ENCODE data around the gene MIEN1. TPM values are rescaled to one million over a fixed set of nuclear protein-coding genes. Genes with fewer than 3 reads are reported as not detected.

The MIEN1 gene
- total RNA-seq, 1 donor from 2014 or later, result 20.1 TPM

DNA sequence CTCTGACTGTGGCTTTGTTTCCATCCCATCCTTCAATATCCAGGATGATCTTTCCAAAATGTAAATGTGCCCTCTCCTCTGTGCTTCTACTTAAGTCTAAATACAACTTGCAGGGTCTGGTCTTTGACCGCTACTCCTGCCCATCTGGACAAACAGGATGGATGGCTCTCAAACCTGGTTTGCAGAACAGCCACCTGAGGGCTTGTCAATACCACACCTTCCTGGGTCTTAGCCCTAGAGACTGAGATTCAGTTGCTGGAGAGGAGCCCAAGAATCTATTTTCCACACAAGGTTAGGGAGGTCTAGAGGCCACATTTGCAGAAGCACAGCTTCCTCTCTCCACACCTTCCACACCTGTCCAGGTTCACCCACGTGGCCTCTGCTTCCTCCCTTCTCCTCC lies 5.5 kb upstream of the MIEN1 start:
- Histone ChIP-seq H3K9me3 (ENCODE audit: low read depth) (no peaks in the 10 kb centered on the region), H3F3A (ENCODE audit: low read depth) (peaks cover 31% of the 10 kb centered on the region), H3K79me2 (ENCODE audit: low read depth) (no peaks in the 10 kb centered on the region), H2AFZ (replicated peaks) (no peak overlapping the region), H3K4me3 (no peak overlapping the region), H3K9ac (no peak overlapping the region), H3K4me1 (peaks cover 16% of the 10 kb centered on the region), H3K36me3 (no peaks in the 10 kb centered on the region), H3K27me3 (peaks cover 29% of the 10 kb centered on the region), H3K4me2 (no peak overlapping the region), H4K20me1 (ENCODE audit: low read depth) (no peaks in the 10 kb centered on the region), H3K27ac (no peak overlapping the region)
- Mint-ChIP-seq H3K36me3 (no peaks in the 10 kb centered on the region), H3K27ac (no peak overlapping the region), H3K4me1 (peaks cover 13% of the 10 kb centered on the region), H3K4me3 (no peak overlapping the region), H3K27me3 (ENCODE audit: insufficient read depth, low read depth) (peaks cover 46% of the 10 kb centered on the region), H3K9me3 (no peaks in the 10 kb centered on the region)
- no peak for DNase-seq (ENCODE audit: low spot score)
- no peak for TF ChIP-seq EZH2phosphoT487 (IDR thresholded peaks at IDR 0.05)
- TF ChIP-seq, protein P1, sequence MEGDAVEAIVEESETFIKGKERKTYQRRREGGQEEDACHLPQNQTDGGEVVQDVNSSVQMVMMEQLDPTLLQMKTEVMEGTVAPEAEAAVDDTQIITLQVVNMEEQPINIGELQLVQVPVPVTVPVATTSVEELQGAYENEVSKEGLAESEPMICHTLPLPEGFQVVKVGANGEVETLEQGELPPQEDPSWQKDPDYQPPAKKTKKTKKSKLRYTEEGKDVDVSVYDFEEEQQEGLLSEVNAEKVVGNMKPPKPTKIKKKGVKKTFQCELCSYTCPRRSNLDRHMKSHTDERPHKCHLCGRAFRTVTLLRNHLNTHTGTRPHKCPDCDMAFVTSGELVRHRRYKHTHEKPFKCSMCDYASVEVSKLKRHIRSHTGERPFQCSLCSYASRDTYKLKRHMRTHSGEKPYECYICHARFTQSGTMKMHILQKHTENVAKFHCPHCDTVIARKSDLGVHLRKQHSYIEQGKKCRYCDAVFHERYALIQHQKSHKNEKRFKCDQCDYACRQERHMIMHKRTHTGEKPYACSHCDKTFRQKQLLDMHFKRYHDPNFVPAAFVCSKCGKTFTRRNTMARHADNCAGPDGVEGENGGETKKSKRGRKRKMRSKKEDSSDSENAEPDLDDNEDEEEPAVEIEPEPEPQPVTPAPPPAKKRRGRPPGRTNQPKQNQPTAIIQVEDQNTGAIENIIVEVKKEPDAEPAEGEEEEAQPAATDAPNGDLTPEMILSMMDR (IDR thresholded peaks at IDR 0.05), result no peak
- TF ChIP-seq EZH2 (IDR thresholded peaks at IDR 0.05), result no peak

- TF ChIP-seq, protein P1 (IDR thresholded peaks at IDR 0.05), result no peak
- no peak for TF ChIP-seq EZH2phosphoT487 (IDR thresholded peaks at IDR 0.05)
- TF ChIP-seq EZH2 (IDR thresholded peaks at IDR 0.05), result no peak
- peak overlapping the region; percentile 28 for H3K4me3 Mint-ChIP-seq
- no peak overlapping the region for H2AFZ ChIP-seq (replicated peaks)
- peaks cover 5% of the 10 kb centered on the region for H3K4me1 Mint-ChIP-seq
- H3K9me3 ChIP-seq (ENCODE audit: low read depth), result no peaks in the 10 kb centered on the region
- no peak for DNase-seq (ENCODE audit: low spot score)
- H3K27ac ChIP-seq, result no peak overlapping the region
- H3K27ac Mint-ChIP-seq, result no peak overlapping the region
- no peaks in the 10 kb centered on the region for H3K36me3 Mint-ChIP-seq
- no peaks in the 10 kb centered on the region for H4K20me1 ChIP-seq (ENCODE audit: low read depth)
- no peaks in the 10 kb centered on the region for H3K36me3 ChIP-seq
- H3F3A ChIP-seq (ENCODE audit: low read depth), result peaks cover 36% of the 10 kb centered on the region
- no peak overlapping the region for H3K4me2 ChIP-seq
- H3K27me3 Mint-ChIP-seq (ENCODE audit: insufficient read depth, low read depth), result peaks cover 20% of the 10 kb centered on the region
- no peaks in the 10 kb centered on the region for H3K9me3 Mint-ChIP-seq
- H3K9ac ChIP-seq, result no peak overlapping the region
- H3K27me3 ChIP-seq, result peaks cover 2% of the 10 kb centered on the region
- no peak overlapping the region for H3K4me3 ChIP-seq
- H3K4me1 ChIP-seq, result peaks cover 4% of the 10 kb centered on the region
- H3K79me2 ChIP-seq (ENCODE audit: low read depth), result no peaks in the 10 kb centered on the region
These were observed 2.3 kb upstream of the MIEN1 start for GRCh38 chr17:39732586-39732985.

GRCh38 chr17:39729280-39729851 lies 966 bp downstream of the MIEN1 start:
- Histone ChIP-seq H3F3A (ENCODE audit: low read depth) (peaks cover 26% of the 10 kb centered on the region), H3K4me1 (peaks cover 4% of the 10 kb centered on the region), H3K4me3 (peak overlapping the region; percentile 74), H4K20me1 (ENCODE audit: low read depth) (peaks cover 4% of the 10 kb centered on the region), H3K9ac (no peak overlapping the region), H3K27me3 (no peaks in the 10 kb centered on the region), H3K79me2 (ENCODE audit: low read depth) (no peaks in the 10 kb centered on the region), H3K9me3 (ENCODE audit: low read depth) (no peaks in the 10 kb centered on the region), H3K4me2 (peak overlapping the region; percentile 87), H2AFZ (replicated peaks) (no peak overlapping the region), H3K36me3 (no peaks in the 10 kb centered on the region), H3K27ac (no peak overlapping the region)
- Mint-ChIP-seq H3K36me3 (peaks cover 10% of the 10 kb centered on the region), H3K9me3 (no peaks in the 10 kb centered on the region), H3K27me3 (ENCODE audit: insufficient read depth, low read depth) (peaks cover 12% of the 10 kb centered on the region), H3K4me1 (peaks cover 5% of the 10 kb centered on the region), H3K27ac (no peak overlapping the region), H3K4me3 (peak overlapping the region; percentile 89)
- no peak for TF ChIP-seq EZH2phosphoT487 (IDR thresholded peaks at IDR 0.05)
- TF ChIP-seq, protein P1 (IDR thresholded peaks at IDR 0.05), result no peak
- no peak for TF ChIP-seq EZH2 (IDR thresholded peaks at IDR 0.05)
- no peak for DNase-seq (ENCODE audit: low spot score)

Data from neural progenitor cell (in vitro differentiated cells).